ENCODE measurements around the gene PRMT3.
"Not testable (repeated sequence)": the region's sequence is repeated elsewhere in the genome, so short reads cannot be mapped to it uniquely, and the experiment has no call there.

Gene PRMT3

GRCh38 chr11:20518323-20518834, 130.9 kb downstream of the PRMT3 start:
- DNase-seq (ENCODE audit: low spot score) = no peak

- DNase-seq (ENCODE audit: low spot score) = no peak
Measured at GRCh38 chr11:20522536-20522935, 135.0 kb downstream of the PRMT3 start.

- no peak for DNase-seq (ENCODE audit: low spot score)
Measured at GRCh38 chr11:20529757-20530156, 142.2 kb downstream of the PRMT3 start.

GRCh38 chr11:20530942-20531703, 143.6 kb downstream of the PRMT3 start:
- no peak for DNase-seq (ENCODE audit: low spot score)

- no peak for DNase-seq (ENCODE audit: low spot score)
Measured at GRCh38 chr11:20535271-20535881, 147.9 kb downstream of the PRMT3 start.

- no peak for DNase-seq (ENCODE audit: low spot score)
Measured at GRCh38 chr11:20536365-20536764, 148.8 kb downstream of the PRMT3 start.

- no peak for DNase-seq (ENCODE audit: low spot score)
Measured at GRCh38 chr11:20536784-20537183, 149.3 kb downstream of the PRMT3 start.

GRCh38 chr11:20541503-20541902, 154.0 kb downstream of the PRMT3 start:
- no peak for DNase-seq (ENCODE audit: low spot score)

- no peak for DNase-seq (ENCODE audit: low spot score)
Measured at GRCh38 chr11:20544603-20545237, 157.2 kb downstream of the PRMT3 start.

- DNase-seq (ENCODE audit: low spot score) = no peak
Measured at GRCh38 chr11:20547411-20547810, 159.9 kb downstream of the PRMT3 start.

- DNase-seq (ENCODE audit: low spot score) = no peak
Measured at GRCh38 chr11:20551096-20551495, 163.6 kb downstream of the PRMT3 start.

- no peak for DNase-seq (ENCODE audit: low spot score)
Measured at GRCh38 chr11:20555783-20556182, 168.3 kb downstream of the PRMT3 start.

- DNase-seq (ENCODE audit: low spot score) = not testable (repeated sequence)
Measured at GRCh38 chr11:20556396-20556795, 168.9 kb downstream of the PRMT3 start.

- DNase-seq (ENCODE audit: low spot score) = no peak
Measured at GRCh38 chr11:20558741-20559140, 171.2 kb downstream of the PRMT3 start.
